ENCODE measurements around the gene NFATC2.

The NFATC2 gene

GRCh38 chr20:51359947-51360346, 182.6 kb downstream of the NFATC2 start:
- H3K27ac ChIP-seq (ENCODE audit: insufficient read depth in 1 of 2, low read depth in 1 of 2, low read length in 2 of 2, poor library complexity in 1 of 2, severe bottlenecking in 2 of 2) = no peak overlapping the region
- H3K36me3 ChIP-seq (ENCODE audit: control insufficient read depth in 4 of 4, insufficient read depth in 4 of 4, low read length in 3 of 4) = no peaks in the 10 kb centered on the region
- no peaks in the 10 kb centered on the region for H3K4me1 ChIP-seq (ENCODE audit: control extremely low read depth in 1 of 4, control insufficient read depth in 4 of 4, insufficient read depth in 4 of 4, low read length in 3 of 4)
- peaks cover 0 to 13% (median 0%) of the 10 kb centered on the region in 5 experiments for H3K9me3 ChIP-seq (ENCODE audit: control extremely low read depth in 1 of 5, control insufficient read depth in 4 of 5, insufficient read depth in 2 of 5, low read depth in 1 of 5, low read length in 4 of 5)
- POLR2A ChIA-PET = no interaction called here
- WGBS (ENCODE audit: insufficient coverage) = 91% methylated on average over 1 of the region's 1 CpG
- peaks cover 0 to 2% (median 0%) of the 10 kb centered on the region in 5 experiments for H3K27me3 ChIP-seq (replicated peaks in 2 of 5; ENCODE audit: control insufficient read depth in 4 of 5, insufficient read depth in 5 of 5, low read length in 4 of 5)
- DNase-seq = no peak
- CTCF ChIA-PET = no interaction called here
- H3K4me3 ChIP-seq (ENCODE audit: control insufficient read depth in 1 of 7, extremely low read depth in 1 of 7, insufficient read depth in 4 of 7, low read depth in 2 of 7, low read length in 6 of 7) = no peak overlapping the region

GRCh38 chr20:51359401-51359800, 183.1 kb downstream of the NFATC2 start:
- H3K27me3 ChIP-seq (replicated peaks in 2 of 5; ENCODE audit: control insufficient read depth in 4 of 5, insufficient read depth in 5 of 5, low read length in 4 of 5) = peaks cover 0 to 2% (median 0%) of the 10 kb centered on the region in 5 experiments
- H3K9me3 ChIP-seq (ENCODE audit: control extremely low read depth in 1 of 5, control insufficient read depth in 4 of 5, insufficient read depth in 2 of 5, low read depth in 1 of 5, low read length in 4 of 5) = peaks cover 0 to 13% (median 0%) of the 10 kb centered on the region in 5 experiments
- H3K4me3 ChIP-seq (ENCODE audit: control insufficient read depth in 1 of 7, extremely low read depth in 1 of 7, insufficient read depth in 4 of 7, low read depth in 2 of 7, low read length in 6 of 7) = no peak overlapping the region
- no peak for DNase-seq
- H3K4me1 ChIP-seq (ENCODE audit: control extremely low read depth in 1 of 4, control insufficient read depth in 4 of 4, insufficient read depth in 4 of 4, low read length in 3 of 4) = no peaks in the 10 kb centered on the region
- CTCF ChIA-PET = interaction anchor here (1.1 kb wide), 1 partner anchor 822 kb away, joined by 3 read pairs; no protein-coding TSS in a partner anchor
- H3K36me3 ChIP-seq (ENCODE audit: control insufficient read depth in 4 of 4, insufficient read depth in 4 of 4, low read length in 3 of 4) = no peaks in the 10 kb centered on the region
- no peak overlapping the region for H3K27ac ChIP-seq (ENCODE audit: insufficient read depth in 1 of 2, low read depth in 1 of 2, low read length in 2 of 2, poor library complexity in 1 of 2, severe bottlenecking in 2 of 2)
- WGBS (ENCODE audit: insufficient coverage) = 100% methylated on average over 2 of the region's 3 CpGs
- POLR2A ChIA-PET = no interaction called here

GRCh38 chr20:51358032-51358724, 184.3 kb downstream of the NFATC2 start:
- Histone ChIP-seq H3K27ac (ENCODE audit: insufficient read depth in 1 of 2, low read depth in 1 of 2, low read length in 2 of 2, poor library complexity in 1 of 2, severe bottlenecking in 2 of 2) (no peak overlapping the region), H3K36me3 (ENCODE audit: control insufficient read depth in 4 of 4, insufficient read depth in 4 of 4, low read length in 3 of 4) (no peaks in the 10 kb centered on the region), H3K4me3 (ENCODE audit: control insufficient read depth in 1 of 7, extremely low read depth in 1 of 7, insufficient read depth in 4 of 7, low read depth in 2 of 7, low read length in 6 of 7) (no peak overlapping the region), H3K9me3 (ENCODE audit: control extremely low read depth in 1 of 5, control insufficient read depth in 4 of 5, insufficient read depth in 2 of 5, low read depth in 1 of 5, low read length in 4 of 5) (peaks cover 0 to 2% (median 0%) of the 10 kb centered on the region in 5 experiments), H3K27me3 (replicated peaks in 2 of 5; ENCODE audit: control insufficient read depth in 4 of 5, insufficient read depth in 5 of 5, low read length in 4 of 5) (peaks cover 0 to 2% (median 0%) of the 10 kb centered on the region in 5 experiments), H3K4me1 (ENCODE audit: control extremely low read depth in 1 of 4, control insufficient read depth in 4 of 4, insufficient read depth in 4 of 4, low read length in 3 of 4) (no peaks in the 10 kb centered on the region)
- 80% methylated on average over 3 of the region's 3 CpGs for WGBS (ENCODE audit: insufficient coverage)
- ChIA-PET CTCF (interaction anchor here (1.1 kb wide), 1 partner anchor 823 kb away, joined by 3 read pairs; no protein-coding TSS in a partner anchor), POLR2A (no interaction called here)
- DNase-seq = no peak

- POLR2A ChIA-PET = no interaction called here
- DNase-seq = no peak
- 100% methylated on average over 1 of the region's 1 CpG for WGBS (ENCODE audit: insufficient coverage)
- H3K27ac ChIP-seq (ENCODE audit: insufficient read depth in 1 of 2, low read depth in 1 of 2, low read length in 2 of 2, poor library complexity in 1 of 2, severe bottlenecking in 2 of 2) = no peak overlapping the region
- H3K36me3 ChIP-seq (ENCODE audit: control insufficient read depth in 4 of 4, insufficient read depth in 4 of 4, low read length in 3 of 4) = no peaks in the 10 kb centered on the region
- H3K4me3 ChIP-seq (ENCODE audit: control insufficient read depth in 1 of 7, extremely low read depth in 1 of 7, insufficient read depth in 4 of 7, low read depth in 2 of 7, low read length in 6 of 7) = no peak overlapping the region
- CTCF ChIA-PET = no interaction called here
- H3K27me3 ChIP-seq (replicated peaks in 2 of 5; ENCODE audit: control insufficient read depth in 4 of 5, insufficient read depth in 5 of 5, low read length in 4 of 5) = peaks cover 0 to 2% (median 0%) of the 10 kb centered on the region in 5 experiments
- H3K4me1 ChIP-seq (ENCODE audit: control extremely low read depth in 1 of 4, control insufficient read depth in 4 of 4, insufficient read depth in 4 of 4, low read length in 3 of 4) = no peaks in the 10 kb centered on the region
- no peaks in the 10 kb centered on the region for H3K9me3 ChIP-seq (ENCODE audit: control extremely low read depth in 1 of 5, control insufficient read depth in 4 of 5, insufficient read depth in 2 of 5, low read depth in 1 of 5, low read length in 4 of 5)
Measured at GRCh38 chr20:51357543-51357942, 185.0 kb downstream of the NFATC2 start.

GRCh38 chr20:51356871-51357270, 185.6 kb downstream of the NFATC2 start:
- Histone ChIP-seq H3K9me3 (ENCODE audit: control extremely low read depth in 1 of 5, control insufficient read depth in 4 of 5, insufficient read depth in 2 of 5, low read depth in 1 of 5, low read length in 4 of 5) (no peaks in the 10 kb centered on the region), H3K27ac (ENCODE audit: insufficient read depth in 1 of 2, low read depth in 1 of 2, low read length in 2 of 2, poor library complexity in 1 of 2, severe bottlenecking in 2 of 2) (no peak overlapping the region), H3K4me3 (ENCODE audit: control insufficient read depth in 1 of 7, extremely low read depth in 1 of 7, insufficient read depth in 4 of 7, low read depth in 2 of 7, low read length in 6 of 7) (no peak overlapping the region), H3K36me3 (ENCODE audit: control insufficient read depth in 4 of 4, insufficient read depth in 4 of 4, low read length in 3 of 4) (no peaks in the 10 kb centered on the region), H3K27me3 (replicated peaks in 2 of 5; ENCODE audit: control insufficient read depth in 4 of 5, insufficient read depth in 5 of 5, low read length in 4 of 5) (peaks cover 0 to 2% (median 0%) of the 10 kb centered on the region in 5 experiments), H3K4me1 (ENCODE audit: control extremely low read depth in 1 of 4, control insufficient read depth in 4 of 4, insufficient read depth in 4 of 4, low read length in 3 of 4) (no peaks in the 10 kb centered on the region)
- ChIA-PET CTCF (no interaction called here), POLR2A (no interaction called here)
- no peak for DNase-seq
- whole genome bisulfite sequencing (ENCODE audit: insufficient coverage) = 74% methylated on average over 3 of the region's 3 CpGs

GRCh38 chr20:51354769-51355319, 187.7 kb downstream of the NFATC2 start:
- H3K36me3 ChIP-seq (ENCODE audit: control insufficient read depth in 4 of 4, insufficient read depth in 4 of 4, low read length in 3 of 4) = no peaks in the 10 kb centered on the region
- DNase-seq = no peak
- CTCF ChIA-PET = no interaction called here

GRCh38 chr20:51354191-51354768, 188.2 kb downstream of the NFATC2 start:
- DNase-seq = no peak
- Histone ChIP-seq H3K4me1 (ENCODE audit: control extremely low read depth in 1 of 4, control insufficient read depth in 4 of 4, insufficient read depth in 4 of 4, low read length in 3 of 4) (no peaks in the 10 kb centered on the region), H3K4me3 (ENCODE audit: control insufficient read depth in 1 of 7, extremely low read depth in 1 of 7, insufficient read depth in 4 of 7, low read depth in 2 of 7, low read length in 6 of 7) (no peak overlapping the region), H3K36me3 (ENCODE audit: control insufficient read depth in 4 of 4, insufficient read depth in 4 of 4, low read length in 3 of 4) (no peaks in the 10 kb centered on the region), H3K9me3 (ENCODE audit: control extremely low read depth in 1 of 5, control insufficient read depth in 4 of 5, insufficient read depth in 2 of 5, low read depth in 1 of 5, low read length in 4 of 5) (no peaks in the 10 kb centered on the region), H3K27ac (ENCODE audit: insufficient read depth in 1 of 2, low read depth in 1 of 2, low read length in 2 of 2, poor library complexity in 1 of 2, severe bottlenecking in 2 of 2) (no peak overlapping the region), H3K27me3 (replicated peaks in 2 of 5; ENCODE audit: control insufficient read depth in 4 of 5, insufficient read depth in 5 of 5, low read length in 4 of 5) (peaks cover 0 to 2% (median 0%) of the 10 kb centered on the region in 5 experiments)
- WGBS (ENCODE audit: insufficient coverage) = 94% methylated on average over 12 of the region's 17 CpGs
- ChIA-PET CTCF (interaction anchor here (0.6 kb wide), 1 partner anchor 131 kb away, joined by 3 read pairs; no protein-coding TSS in a partner anchor), POLR2A (no interaction called here)

More at GRCh38 chr20:51354769-51355319, 187.7 kb downstream of the NFATC2 start:
- H3K4me3 ChIP-seq (ENCODE audit: control insufficient read depth in 1 of 7, extremely low read depth in 1 of 7, insufficient read depth in 4 of 7, low read depth in 2 of 7, low read length in 6 of 7) = no peak overlapping the region
- H3K4me1 ChIP-seq (ENCODE audit: control extremely low read depth in 1 of 4, control insufficient read depth in 4 of 4, insufficient read depth in 4 of 4, low read length in 3 of 4) = no peaks in the 10 kb centered on the region
- H3K27ac ChIP-seq (ENCODE audit: insufficient read depth in 1 of 2, low read depth in 1 of 2, low read length in 2 of 2, poor library complexity in 1 of 2, severe bottlenecking in 2 of 2) = no peak overlapping the region
- H3K9me3 ChIP-seq (ENCODE audit: control extremely low read depth in 1 of 5, control insufficient read depth in 4 of 5, insufficient read depth in 2 of 5, low read depth in 1 of 5, low read length in 4 of 5) = no peaks in the 10 kb centered on the region
- POLR2A ChIA-PET = no interaction called here
- peaks cover 0 to 2% (median 0%) of the 10 kb centered on the region in 5 experiments for H3K27me3 ChIP-seq (replicated peaks in 2 of 5; ENCODE audit: control insufficient read depth in 4 of 5, insufficient read depth in 5 of 5, low read length in 4 of 5)
- WGBS (ENCODE audit: insufficient coverage) = 73% methylated on average over 7 of the region's 7 CpGs

Measured in common myeloid progenitor, CD34-positive (primary cell).